ENCODE data around the gene CST7. TPM values are rescaled to one million over a fixed set of nuclear protein-coding genes. Genes with fewer than 3 reads are reported as not detected.
A peak's percentile ranks its signal among the peaks of the same experiment; 100 is the strongest.

Gene CST7
- total RNA-seq, 4 donors from 2014 or later = 2.5 to 6.1 (median 4.1) TPM

DNA sequence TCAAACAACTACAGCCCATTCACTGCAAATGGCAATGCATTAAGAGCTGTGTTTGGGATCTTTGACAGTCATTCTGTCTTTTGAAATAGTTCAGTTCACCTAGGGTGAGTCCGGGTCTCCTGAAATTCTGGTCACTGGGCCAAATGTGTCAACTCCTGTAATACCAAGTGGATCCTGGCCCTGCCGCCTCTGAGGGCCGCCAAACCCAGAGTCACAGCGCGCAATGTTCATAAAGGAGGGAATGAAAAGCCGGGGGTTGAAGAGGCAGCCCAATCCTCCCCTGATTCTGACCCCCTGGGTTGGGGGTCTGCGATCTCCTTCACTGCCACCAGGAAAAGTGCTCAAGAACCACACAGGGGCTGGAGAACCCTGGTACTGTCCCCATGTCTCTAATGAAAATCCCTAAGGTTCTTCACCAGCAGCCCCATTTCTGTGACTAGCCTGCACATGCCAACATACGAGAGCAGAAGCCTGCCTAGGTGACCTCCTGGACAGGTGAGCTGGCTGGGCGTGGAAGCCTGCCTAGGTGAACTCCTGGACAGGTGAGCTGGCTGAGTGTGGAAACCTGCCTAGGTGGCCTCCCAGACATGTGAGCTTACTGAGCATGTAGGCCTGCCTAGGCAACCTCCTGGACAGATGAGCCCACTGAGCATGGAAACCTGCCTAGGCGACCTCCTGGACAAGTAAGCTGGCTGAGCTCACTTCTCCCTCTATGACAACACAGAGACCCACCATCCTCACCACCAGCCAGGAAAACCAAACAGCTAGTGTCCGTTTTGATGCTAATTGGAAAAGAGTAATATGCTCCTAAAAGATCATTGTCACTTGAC, 59.5 kb downstream of the CST7 start:
- intact Hi-C loops (cut with DNase I) = no loop called here
- Histone ChIP-seq H3K36me3 (peaks cover 0 to 93% (median 29%) of the 10 kb centered on the region in 3 donors), H3K4me1 (peaks cover 0 to 25% (median 0%) of the 10 kb centered on the region in 3 donors), H3K27ac (peak overlapping the region in 3 of 4 donors; percentile 1 to 47 (median 5)), H3K4me3 (no peak overlapping the region), H3K27me3 (no peaks in the 10 kb centered on the region), H3K9me3 (no peaks in the 10 kb centered on the region)
- WGBS, 2 donors = 95% methylated on average over 7 of the region's 11 CpGs; no CpG with 5 or more reads in 1 of the 2 donors
- TF ChIP-seq, protein P1, sequence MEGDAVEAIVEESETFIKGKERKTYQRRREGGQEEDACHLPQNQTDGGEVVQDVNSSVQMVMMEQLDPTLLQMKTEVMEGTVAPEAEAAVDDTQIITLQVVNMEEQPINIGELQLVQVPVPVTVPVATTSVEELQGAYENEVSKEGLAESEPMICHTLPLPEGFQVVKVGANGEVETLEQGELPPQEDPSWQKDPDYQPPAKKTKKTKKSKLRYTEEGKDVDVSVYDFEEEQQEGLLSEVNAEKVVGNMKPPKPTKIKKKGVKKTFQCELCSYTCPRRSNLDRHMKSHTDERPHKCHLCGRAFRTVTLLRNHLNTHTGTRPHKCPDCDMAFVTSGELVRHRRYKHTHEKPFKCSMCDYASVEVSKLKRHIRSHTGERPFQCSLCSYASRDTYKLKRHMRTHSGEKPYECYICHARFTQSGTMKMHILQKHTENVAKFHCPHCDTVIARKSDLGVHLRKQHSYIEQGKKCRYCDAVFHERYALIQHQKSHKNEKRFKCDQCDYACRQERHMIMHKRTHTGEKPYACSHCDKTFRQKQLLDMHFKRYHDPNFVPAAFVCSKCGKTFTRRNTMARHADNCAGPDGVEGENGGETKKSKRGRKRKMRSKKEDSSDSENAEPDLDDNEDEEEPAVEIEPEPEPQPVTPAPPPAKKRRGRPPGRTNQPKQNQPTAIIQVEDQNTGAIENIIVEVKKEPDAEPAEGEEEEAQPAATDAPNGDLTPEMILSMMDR (IDR thresholded peaks at IDR 0.05) = no peak
- TF ChIP-seq POLR2A (IDR thresholded peaks at IDR 0.05) = no peak
- no peak for DNase-seq

Small RNA genes lying within 50 kb of the gene (small RNA-seq; reads per million reads assigned to genes)
- 0 reads per million in 4 donors for gene RNU6-1257P

Other genes with a start within 250 kb of the CST7 start
- gene APMAP, start 43.5 kb downstream of the CST7 start, total RNA-seq = 10 to 100 TPM; 16.7 to 38.4 (median 25.6) TPM
- 10 to 100 TPM in 3 of 4 donors, 1 to 10 TPM in 1; 5.8 to 23.5 (median 11.1) TPM for gene ACSS1, start 108.9 kb downstream of the CST7 start, total RNA-seq
- gene VSX1, start 132.9 kb downstream of the CST7 start, total RNA-seq = not detected
- 10 to 100 TPM; 26.5 to 48.4 (median 40.2) TPM for gene ENTPD6, start 246.4 kb downstream of the CST7 start, total RNA-seq

All from esophagus squamous epithelium (tissue), 5 donors.